CD14-positive monocyte (primary cell): Measurements from ENCODE around the gene CYP4F8. TPM values are rescaled to one million over a fixed set of nuclear protein-coding genes. Genes with fewer than 3 reads are reported as not detected.

Experiments
- DNase-seq, 3 donors: peaks; one replicate each; pipeline ENCODE4 v3.0.0-alpha.2; 2011 to 2022
- H2AFZ ChIP-seq: 2 replicates; pipeline ENCODE4 v1.6.0; 2012; ENCODE audit warnings: mild to moderate bottlenecking, low read depth, low read length, inconsistent platforms; ENCODE audit not compliant: insufficient read depth, poor library complexity, severe bottlenecking
- H3K27ac ChIP-seq, 2 donors: 1 replicate in 1 of 2; 2 replicates in 1 of 2; pipeline ENCODE4 v1.5.1; 2012 to 2013; ENCODE audit warnings: low read length in 2 of 2, control low read depth in 1 of 2, inconsistent platforms in 1 of 2, low read depth in 1 of 2, mild to moderate bottlenecking in 1 of 2
- H3K27me3 ChIP-seq, 2 donors: one replicate each; pipeline versions ENCODE4 v1.6.0 to v1.6.1; 2011 to 2013; ENCODE audit warnings: low read length in 2 of 2; ENCODE audit not compliant: control insufficient read depth in 2 of 2, insufficient read depth in 2 of 2
- H3K36me3 ChIP-seq, 2 donors: replicated peaks in 1 of 2; 1 replicate in 1 of 2; 2 replicates in 1 of 2; pipeline versions ENCODE4 v1.5.1 to v1.6.1; 2012 to 2013; ENCODE audit warnings: low read length in 2 of 2, control low read depth in 1 of 2, inconsistent platforms in 1 of 2, mild to moderate bottlenecking in 1 of 2; ENCODE audit not compliant: insufficient read depth in 2 of 2, control insufficient read depth in 1 of 2
- H3K4me1 ChIP-seq, 2 donors: 1 replicate in 1 of 2; 2 replicates in 1 of 2; pipeline versions ENCODE4 v1.5.1 to v1.6.1; 2012 to 2013; ENCODE audit warnings: low read length in 2 of 2, control low read depth in 1 of 2, inconsistent platforms in 1 of 2, mild to moderate bottlenecking in 1 of 2, moderate library complexity in 1 of 2; ENCODE audit not compliant: insufficient read depth in 2 of 2, control insufficient read depth in 1 of 2
- H3K4me2 ChIP-seq: replicated peaks from 2 replicates; pipeline ENCODE3; 2012; ENCODE audit warnings: low read length, moderate library complexity, mild to moderate bottlenecking; ENCODE audit not compliant: poor library complexity, severe bottlenecking; ENCODE audit errors: extremely low read depth
- H3K4me3 ChIP-seq, 3 experiments: fragments of 200-600 bp in 1 of 3; sonication (generic) in 1 of 3; replicated peaks in 1 of 3; 1 replicate in 2 of 3; 2 replicates in 1 of 3; pipeline ENCODE4 v1.5.1; 2011 to 2013; ENCODE audit warnings: low read length in 3 of 3, mild to moderate bottlenecking in 3 of 3, control low read depth in 2 of 3, low read depth in 2 of 3, inconsistent platforms in 1 of 3, moderate library complexity in 1 of 3
- H3K79me2 ChIP-seq: 2 replicates; pipeline ENCODE4 v1.6.0; 2012; ENCODE audit warnings: mild to moderate bottlenecking, control low read depth, inconsistent platforms, low read length, moderate library complexity; ENCODE audit not compliant: insufficient read depth
- H3K9ac ChIP-seq: 2 replicates; pipeline ENCODE4 v1.6.0; 2017; ENCODE audit warnings: low read length, mild to moderate bottlenecking; ENCODE audit not compliant: insufficient read depth, poor library complexity, severe bottlenecking
- H3K9me3 ChIP-seq, 2 donors: replicated peaks in 1 of 2; 1 replicate in 1 of 2; 2 replicates in 1 of 2; pipeline versions ENCODE4 v1.5.1 to v1.6.1; 2012 to 2013; ENCODE audit warnings: low read length in 2 of 2, control low read depth in 1 of 2; ENCODE audit not compliant: control insufficient read depth in 1 of 2, insufficient read depth in 1 of 2
- H4K20me1 ChIP-seq: 2 replicates; pipeline ENCODE4 v1.6.0; 2012; ENCODE audit warnings: mild to moderate bottlenecking, low read length, control low read depth, moderate library complexity; ENCODE audit not compliant: insufficient read depth
- H3K27ac Mint-ChIP-seq, 7 donors: one replicate each; pipeline ENCODE4 v1.8.0; 2020; ENCODE audit warnings: mild to moderate bottlenecking in 7 of 7, mixed read lengths in 7 of 7, moderate library complexity in 6 of 7, inconsistent platforms in 2 of 7
- H3K27me3 Mint-ChIP-seq, 3 donors: one replicate each; pipeline ENCODE4 v1.8.0; 2021 to 2022; ENCODE audit warnings: low read depth in 3 of 3, mild to moderate bottlenecking in 3 of 3, mixed read lengths in 3 of 3, moderate library complexity in 3 of 3, inconsistent platforms in 1 of 3
- H3K36me3 Mint-ChIP-seq, 2 donors: one replicate each; pipeline ENCODE4 v1.8.0; 2020; ENCODE audit warnings: mixed read lengths in 2 of 2, inconsistent platforms in 1 of 2, mild to moderate bottlenecking in 1 of 2
- H3K4me1 Mint-ChIP-seq: one replicate; pipeline ENCODE4 v1.8.0; 2020; ENCODE audit warnings: mild to moderate bottlenecking, mixed read lengths
- H3K4me3 Mint-ChIP-seq, 2 donors: one replicate each; pipeline ENCODE4 v1.8.0; 2020; ENCODE audit warnings: mild to moderate bottlenecking in 2 of 2, mixed read lengths in 2 of 2, moderate library complexity in 1 of 2
- H3K9me3 Mint-ChIP-seq, 7 donors: one replicate each; pipeline ENCODE4 v1.8.0; 2020 to 2022; ENCODE audit warnings: mixed read lengths in 7 of 7, mild to moderate bottlenecking in 6 of 7, moderate library complexity in 6 of 7, inconsistent platforms in 2 of 7
- WGBS: methylation state at CpG from one replicate; pipeline ENCODE4 v1.1.5; 2013; ENCODE audit warnings: missing lambda C conversion rate; ENCODE audit not compliant: insufficient coverage; 5-methylcytosine and 5-hydroxymethylcytosine counted together
- intact Hi-C, 2 donors: fragments of 100-400 bp; cut with micrococcal nuclease; formaldehyde crosslinking; loops; one replicate each; pipeline versions ENCODE4 v1.15.0 to v1.15.1; 2023
- polyA plus RNA-seq, 3 donors: library from polyadenylated mRNA; depleted of rRNA in 1 of 3; unstranded in 2 of 3; stranded (reverse) in 1 of 3; fragments of 300-500 nt in 2 of 3; fragments of >200 nt in 1 of 3; fragmentation: Illumina TruSeq in 2 of 3; gene quantifications; 1 replicate in 2 of 3; 2 replicates in 1 of 3; pipeline ENCODE4 v1.2.3, GENCODE V29; 2012 to 2021
- TF ChIP-seq, protein P1 (sequence below): fragments of 200-600 bp; IDR thresholded peaks from one replicate; pipeline ENCODE4 v1.8.0; 2022; ENCODE audit warnings: antibody characterized with exemption, mild to moderate bottlenecking

The CYP4F8 gene
- polyA plus RNA-seq, 3 donors = not detected

DNA sequence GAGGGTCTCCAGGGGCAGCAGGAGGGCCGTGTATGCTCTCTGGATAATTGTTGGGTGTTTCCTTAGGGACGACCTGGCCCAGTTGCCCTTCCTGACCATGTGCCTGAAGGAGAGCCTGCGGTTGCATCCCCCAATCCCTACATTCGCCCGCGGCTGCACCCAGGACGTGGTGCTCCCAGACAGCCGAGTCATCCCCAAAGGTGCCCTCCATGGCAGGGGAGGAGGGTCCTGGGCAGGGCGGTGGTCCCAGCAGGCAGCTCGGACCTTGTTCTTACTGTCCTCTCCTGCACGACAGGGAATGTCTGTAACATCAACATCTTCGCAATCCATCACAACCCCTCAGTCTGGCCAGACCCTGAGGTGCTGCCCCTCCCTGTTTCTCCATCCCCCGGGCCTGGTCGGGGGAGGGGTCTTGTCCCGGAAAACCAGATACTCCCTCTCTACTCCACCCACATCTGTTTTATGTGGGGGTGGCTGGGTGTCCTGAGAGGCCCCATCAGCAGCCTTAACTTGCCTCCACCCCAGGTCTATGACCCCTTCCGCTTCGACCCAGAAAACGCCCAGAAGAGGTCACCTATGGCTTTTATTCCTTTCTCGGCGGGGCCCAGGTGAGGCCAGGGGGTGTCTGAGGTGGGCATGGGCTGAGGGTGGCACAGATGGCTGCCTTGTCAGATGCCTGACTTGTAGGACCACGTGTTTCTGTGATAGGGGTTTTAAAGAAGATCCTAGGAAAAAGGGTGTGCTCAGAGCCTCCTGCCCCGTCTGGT is 13.4 kb downstream of the CYP4F8 start:
- Histone ChIP-seq H3K36me3 (no peaks in the 10 kb centered on the region), H2AFZ (no peak overlapping the region), H3K27me3 (no peaks in the 10 kb centered on the region), H3K79me2 (no peaks in the 10 kb centered on the region), H3K4me3 (no peak overlapping the region), H4K20me1 (no peaks in the 10 kb centered on the region), H3K27ac (no peak overlapping the region), H3K9ac (no peak overlapping the region), H3K9me3 (no peaks in the 10 kb centered on the region), H3K4me1 (peaks cover 14 to 15% of the 10 kb centered on the region in 2 donors), H3K4me2 (no peak overlapping the region)
- intact Hi-C loops = loop anchor here (5.0 to 10.0 kb wide), 3 partner anchors 554 to 786 kb away; partner anchors contain the start of gene FAM32A (in 1 of the 2)
- TF ChIP-seq, protein P1, sequence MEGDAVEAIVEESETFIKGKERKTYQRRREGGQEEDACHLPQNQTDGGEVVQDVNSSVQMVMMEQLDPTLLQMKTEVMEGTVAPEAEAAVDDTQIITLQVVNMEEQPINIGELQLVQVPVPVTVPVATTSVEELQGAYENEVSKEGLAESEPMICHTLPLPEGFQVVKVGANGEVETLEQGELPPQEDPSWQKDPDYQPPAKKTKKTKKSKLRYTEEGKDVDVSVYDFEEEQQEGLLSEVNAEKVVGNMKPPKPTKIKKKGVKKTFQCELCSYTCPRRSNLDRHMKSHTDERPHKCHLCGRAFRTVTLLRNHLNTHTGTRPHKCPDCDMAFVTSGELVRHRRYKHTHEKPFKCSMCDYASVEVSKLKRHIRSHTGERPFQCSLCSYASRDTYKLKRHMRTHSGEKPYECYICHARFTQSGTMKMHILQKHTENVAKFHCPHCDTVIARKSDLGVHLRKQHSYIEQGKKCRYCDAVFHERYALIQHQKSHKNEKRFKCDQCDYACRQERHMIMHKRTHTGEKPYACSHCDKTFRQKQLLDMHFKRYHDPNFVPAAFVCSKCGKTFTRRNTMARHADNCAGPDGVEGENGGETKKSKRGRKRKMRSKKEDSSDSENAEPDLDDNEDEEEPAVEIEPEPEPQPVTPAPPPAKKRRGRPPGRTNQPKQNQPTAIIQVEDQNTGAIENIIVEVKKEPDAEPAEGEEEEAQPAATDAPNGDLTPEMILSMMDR = no peak
- DNase-seq = no peak
- WGBS = 57% methylated on average over 14 of the region's 22 CpGs
- no peaks in the 10 kb centered on the region for H3K36me3 Mint-ChIP-seq
- H3K27me3 Mint-ChIP-seq = peaks cover 6 to 9% (median 8%) of the 10 kb centered on the region in 3 donors
- no peak overlapping the region for H3K4me3 Mint-ChIP-seq
- H3K27ac Mint-ChIP-seq = peak overlapping the region in 1 of 7 donors; percentile 35
- H3K9me3 Mint-ChIP-seq = peaks cover 0 to 2% (median 0%) of the 10 kb centered on the region in 7 donors
- peaks cover 15% of the 10 kb centered on the region for H3K4me1 Mint-ChIP-seq

DNA sequence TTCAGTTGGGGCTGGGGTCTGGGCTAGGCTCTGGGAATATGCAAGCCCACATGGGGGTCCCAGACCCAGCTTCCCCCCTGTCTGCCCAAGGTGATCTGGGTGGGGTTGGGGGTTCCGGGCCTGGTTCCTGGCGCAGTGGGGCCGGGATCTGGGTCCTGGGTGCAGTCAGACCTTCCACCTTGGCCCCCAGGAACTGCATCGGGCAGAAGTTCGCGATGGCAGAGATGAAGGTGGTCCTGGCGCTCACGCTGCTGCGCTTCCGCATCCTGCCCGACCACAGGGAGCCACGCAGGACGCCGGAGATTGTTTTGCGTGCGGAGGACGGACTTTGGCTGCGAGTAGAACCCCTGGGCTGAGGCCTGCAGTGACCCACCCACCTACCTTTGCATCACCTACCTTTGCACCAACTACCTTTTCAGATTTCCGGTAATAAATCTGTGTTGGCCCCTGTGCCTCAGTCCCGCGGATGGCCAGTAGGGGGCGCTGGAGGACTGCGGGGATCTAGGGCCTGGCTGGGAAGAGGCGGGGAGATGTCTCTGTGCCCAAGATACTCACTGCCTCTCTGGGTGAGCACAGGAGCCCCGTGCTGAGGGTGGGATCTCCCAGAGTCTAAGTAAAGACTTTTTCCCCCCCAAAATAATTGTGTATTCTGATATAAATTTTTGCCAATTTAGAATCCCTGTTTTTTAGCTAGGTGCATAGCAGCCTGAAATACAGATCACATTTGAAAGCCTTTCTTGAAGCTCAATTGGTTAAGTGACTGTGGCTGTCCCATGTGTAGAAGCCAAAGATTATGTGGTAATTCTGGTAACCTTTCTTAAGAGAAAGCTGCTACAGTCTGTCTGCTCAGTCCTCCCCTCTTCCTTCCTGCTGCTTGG is 14.2 kb downstream of the CYP4F8 start:
- Histone ChIP-seq H3K4me3 (no peak overlapping the region), H3K9ac (no peak overlapping the region), H3K9me3 (no peaks in the 10 kb centered on the region), H3K27me3 (no peaks in the 10 kb centered on the region), H3K79me2 (no peaks in the 10 kb centered on the region), H4K20me1 (no peaks in the 10 kb centered on the region), H3K27ac (no peak overlapping the region), H3K4me2 (no peak overlapping the region), H2AFZ (no peak overlapping the region), H3K4me1 (peaks cover 21 to 22% of the 10 kb centered on the region in 2 donors), H3K36me3 (no peaks in the 10 kb centered on the region)
- TF ChIP-seq, protein P1 = peak; percentile 99
- intact Hi-C loops = loop anchor here (5.0 to 10.0 kb wide), 3 partner anchors 553 to 786 kb away; partner anchors contain the start of gene FAM32A (in 1 of the 2)
- Mint-ChIP-seq H3K36me3 (no peaks in the 10 kb centered on the region), H3K27ac (peak overlapping the region in 1 of 7 donors; percentile 64), H3K27me3 (peaks cover 0 to 8% (median 8%) of the 10 kb centered on the region in 3 donors), H3K4me3 (no peak overlapping the region), H3K9me3 (peaks cover 0 to 2% (median 0%) of the 10 kb centered on the region in 7 donors), H3K4me1 (peaks cover 23% of the 10 kb centered on the region)
- peak; percentile 61 to 75 (median 62) for DNase-seq
- 18% methylated on average over 19 of the region's 25 CpGs for WGBS
